GM10248 (cell line): ENCODE results near the gene SLC39A13.

ENCODE experiments used
- CTCF ChIA-PET: fragments of 300-600 bp; sonication (Branson Sonifier 250); formaldehyde crosslinking; extraction: SDS; loops from one replicate; lab custom pipeline; 2021; ENCODE audit warnings: antibody characterized with exemption; lab: Yijun Ruan, JAX
- POLR2A ChIA-PET: fragments of 350-650 bp; sonication (Branson Sonifier 250); formaldehyde crosslinking; extraction: SDS; loops from one replicate; lab custom pipeline; 2020; ENCODE audit warnings: antibody characterized with exemption; lab: Yijun Ruan, JAX
- DNase-seq: peaks from one replicate; pipeline ENCODE4 v3.0.0; 2012; ENCODE audit errors: extremely low spot score
- CTCF ChIP-seq: IDR thresholded peaks from 2 replicates; pipeline ENCODE4 v1.5.1; 2012; ENCODE audit warnings: mild to moderate bottlenecking, low read depth; ENCODE audit errors: extremely low read depth, missing control alignments, control extremely low read depth

SLC39A13 gene

GRCh38 chr11:47443028-47443700, 34.8 kb downstream of the SLC39A13 start:
- no peak for TF ChIP-seq CTCF
- CTCF ChIA-PET: interaction anchor here (1.0 to 2.7 kb wide), 5 partner anchors 10 to 52 kb away, joined by 3 to 7 read pairs (median 3); no protein-coding TSS in a partner anchor
- POLR2A ChIA-PET: no interaction called here
- no peak for DNase-seq

GRCh38 chr11:47443817-47444216, 35.4 kb downstream of the SLC39A13 start:
- ChIA-PET POLR2A (no interaction called here), CTCF (interaction anchor here (1.0 to 2.7 kb wide), 5 partner anchors 9 to 53 kb away, joined by 3 to 7 read pairs (median 3); no protein-coding TSS in a partner anchor)
- no peak for DNase-seq
- no peak for TF ChIP-seq CTCF

- ChIA-PET CTCF (no interaction called here), POLR2A (no interaction called here)
- no peak for TF ChIP-seq CTCF
- DNase-seq: no peak
These were observed 37.5 kb downstream of the SLC39A13 start for GRCh38 chr11:47445840-47446239.

GRCh38 chr11:47446833-47447232, 38.4 kb downstream of the SLC39A13 start:
- TF ChIP-seq CTCF: no peak
- CTCF ChIA-PET: no interaction called here
- POLR2A ChIA-PET: no interaction called here
- DNase-seq: no peak

- POLR2A ChIA-PET: no interaction called here
- no peak for TF ChIP-seq CTCF
- CTCF ChIA-PET: interaction anchor here (1.1 kb wide), 1 partner anchor 105 kb away, joined by 3 read pairs; no protein-coding TSS in a partner anchor
- no peak for DNase-seq
These were observed 39.5 kb downstream of the SLC39A13 start for GRCh38 chr11:47447906-47448305.

GRCh38 chr11:47448566-47449427, 40.4 kb downstream of the SLC39A13 start, which contains the start of gene RAPSN:
Gene RAPSN (minus strand): TSS chr11:47449136. CDS start chr11:47448964, 172 bp downstream.
- no peak for DNase-seq
- POLR2A ChIA-PET: no interaction called here
- TF ChIP-seq CTCF: no peak
- CTCF ChIA-PET: interaction anchor here (1.1 kb wide), 1 partner anchor 105 kb away, joined by 3 read pairs; no protein-coding TSS in a partner anchor
